GM12878 (cell line): Measurements from ENCODE around the gene GABRR3. TPM values are rescaled to one million over a fixed set of nuclear protein-coding genes. Genes with fewer than 3 reads are reported as not detected.

Source experiments
- ATAC-seq: fragments of 200-7000 bp; cut with Tn5 transposase; 3 replicates; pipeline ENCODE4 v1.9.1; 2020; ENCODE audit warnings: mild to moderate bottlenecking, moderate library complexity
- BruUV-seq: library from RNA; stranded (reverse); fragments of 400-500 nt; replicated peaks from 2 replicates; lab custom pipeline; 2021; lab: Mats Ljungman, UMichigan
- CTCF ChIA-PET: fragments of 300-600 bp; sonication (Branson Sonifier 250); formaldehyde crosslinking; extraction: SDS; loops from one replicate; lab custom pipeline; 2021; ENCODE audit warnings: inconsistent platforms; lab: Yijun Ruan, JAX
- POLR2A ChIA-PET: fragments of 350-600 bp; formaldehyde crosslinking; extraction: SDS; loops from one replicate; lab custom pipeline; 2021; ENCODE audit warnings: inconsistent platforms; lab: Charles Lee
- RAD21 ChIA-PET: fragments of 300-600 bp; sonication (Branson Sonifier 250); formaldehyde crosslinking; loops from one replicate; lab custom pipeline; 2023; ENCODE audit warnings: antibody characterized with exemption; ENCODE audit not compliant: unreplicated experiment; lab: Charles Lee
- SMC1A ChIA-PET: fragments of 300-600 bp; sonication (Branson Sonifier 250); formaldehyde crosslinking; loops from one replicate; lab custom pipeline; 2023; ENCODE audit not compliant: unreplicated experiment, uncharacterized antibody; lab: Charles Lee
- DNase-seq: peaks from one replicate; pipeline ENCODE4 v3.0.0-alpha.2; 2011; ENCODE audit warnings: low read depth, low spot score
- FAIRE-seq: peaks from 3 replicates; lab custom pipeline; 2011; peaks lifted over from hg19 to GRCh38; lab: Jason Lieb, UNC
- H2AFZ ChIP-seq: 2 replicates; pipeline ENCODE4 v1.6.0; 2011; ENCODE audit warnings: low read depth, low read length, control low read depth; ENCODE audit not compliant: control insufficient read depth
- H3K27ac ChIP-seq: 2 replicates; pipeline ENCODE4 v1.5.1; 2011; ENCODE audit warnings: control low read depth; ENCODE audit not compliant: control insufficient read depth, insufficient read depth
- H3K27me3 ChIP-seq, 2 experiments: replicated peaks in 1 of 2; 2 replicates each; pipeline versions ENCODE4 v1.6.0 to v1.6.1; 2011; ENCODE audit warnings: low read length in 1 of 2; ENCODE audit not compliant: control insufficient read depth in 2 of 2, insufficient read depth in 2 of 2
- H3K36me3 ChIP-seq, 2 experiments: 2 replicates each; pipeline ENCODE4 v1.5.1; 2011; ENCODE audit warnings: low read length in 1 of 2; ENCODE audit not compliant: control insufficient read depth in 2 of 2, insufficient read depth in 2 of 2
- H3K4me1 ChIP-seq: 2 replicates; pipeline ENCODE4 v1.6.1; 2011; ENCODE audit warnings: mild to moderate bottlenecking, low read length, moderate library complexity, mixed read lengths; ENCODE audit not compliant: control insufficient read depth, insufficient read depth
- H3K4me2 ChIP-seq: 2 replicates; pipeline ENCODE4 v1.6.0; 2011; ENCODE audit warnings: control low read depth; ENCODE audit not compliant: control insufficient read depth, insufficient read depth
- H3K4me3 ChIP-seq: fragments of 200-600 bp; sonication (generic); 2 replicates; pipeline ENCODE4 v1.5.1; 2016
- H3K79me2 ChIP-seq: 2 replicates; pipeline ENCODE4 v1.6.0; 2011; ENCODE audit warnings: low read length; ENCODE audit not compliant: control insufficient read depth, insufficient read depth
- H3K9ac ChIP-seq: 2 replicates; pipeline ENCODE4 v1.8.0; 2011; ENCODE audit warnings: low read length, control low read depth, mixed read lengths; ENCODE audit not compliant: control insufficient read depth, insufficient read depth
- H3K9me3 ChIP-seq: replicated peaks from 3 replicates; pipeline ENCODE4 v1.5.1; 2011; ENCODE audit warnings: mild to moderate bottlenecking, low read length; ENCODE audit not compliant: control insufficient read depth, insufficient read depth
- H4K20me1 ChIP-seq: 2 replicates; pipeline ENCODE4 v1.6.0; 2011; ENCODE audit not compliant: control insufficient read depth, insufficient read depth
- CEBPB ChIP-seq, 2 experiments: fragments of 150-350 bp in 1 of 2; IDR thresholded peaks; 2 replicates each; pipeline ENCODE4 v1.6.1; 2012 to 2014; ENCODE audit warnings: low read depth in 2 of 2, low read length in 2 of 2, borderline replicate concordance in 1 of 2, inconsistent platforms in 1 of 2
- E2F4 ChIP-seq: IDR thresholded peaks from 2 replicates; pipeline ENCODE4 v1.6.1; 2012; ENCODE audit warnings: low read depth, low read length, improper control_type of control experiment
- JUND ChIP-seq: IDR thresholded peaks from 2 replicates; pipeline ENCODE4 v1.6.1; 2012; ENCODE audit warnings: low read depth, mild to moderate bottlenecking, low read length, improper control_type of control experiment, moderate library complexity
- MYC ChIP-seq: IDR thresholded peaks from 2 replicates; pipeline ENCODE4 v1.6.1; 2011; ENCODE audit warnings: mild to moderate bottlenecking, low read length, moderate library complexity, inconsistent platforms; ENCODE audit not compliant: insufficient read depth, insufficient replicate concordance, insufficient read length, severe bottlenecking
- PML ChIP-seq: IDR thresholded peaks from 2 replicates; pipeline ENCODE4 v1.6.1; 2012; ENCODE audit warnings: low read length, inconsistent platforms
- RBBP5 ChIP-seq: fragments of 200-600 bp; sonication (generic); conservative IDR thresholded peaks from 2 replicates; pipeline ENCODE4 v1.6.1; 2016
- SMARCA5 ChIP-seq: fragments of 450-650 bp; IDR thresholded peaks from 2 replicates; pipeline ENCODE4 v1.6.1; 2017; ENCODE audit warnings: mild to moderate bottlenecking
- SP1 ChIP-seq: IDR thresholded peaks from one replicate; pipeline ENCODE4 v1.6.1; 2011; ENCODE audit warnings: low read depth, low read length
- YBX1 ChIP-seq: fragments of 450-650 bp; IDR thresholded peaks from 2 replicates; pipeline ENCODE4 v1.6.1; 2016; ENCODE audit warnings: antibody characterized with exemption
- YY1 ChIP-seq: IDR thresholded peaks from 2 replicates; pipeline ENCODE4 v1.6.1; 2011; ENCODE audit warnings: low read depth, mild to moderate bottlenecking, low read length
- ZNF687 ChIP-seq: fragments of 450-650 bp; IDR thresholded peaks from 2 replicates; pipeline ENCODE4 v1.6.1; 2017; ENCODE audit warnings: mild to moderate bottlenecking, moderate library complexity
- in situ Hi-C: fragments of 300-500 bp; cut with MboI; formaldehyde crosslinking; loops from 9 replicates; pipeline ENCODE4 v1.14.3; 2018; ENCODE audit warnings: mixed read lengths
- intact Hi-C: fragments of 100-400 bp; cut with micrococcal nuclease; formaldehyde crosslinking; loops from one replicate; pipeline ENCODE4 v1.14.2; 2022; ENCODE audit not compliant: unreplicated experiment
- polyA plus RNA-seq, 11 experiments: library from polyadenylated mRNA; depleted of rRNA in 4 of 11; unstranded in 6 of 11; stranded (reverse) in 5 of 11; fragments of >200 nt; fragmentation: Nextera tagmentation in 4 of 11; fragmentation: Illumina TruSeq in 1 of 11; extraction: Ambion mirVana in 4 of 11; extraction: Trizol in 1 of 11; gene quantifications; 1 replicate in 1 of 11; 2 replicates in 10 of 11; pipeline versions ENCODE4 v1.2.1 to v1.2.3, GENCODE V29; 2011 to 2016; ENCODE audit warnings: inconsistent platforms in 2 of 11, missing spikeins in 2 of 11, low read depth in 1 of 11
- total RNA-seq, 4 experiments: library from RNA; depleted of rRNA in 3 of 4; stranded (reverse); fragments of >200 nt in 3 of 4; fragmentation: Illumina TruSeq in 1 of 4; extraction: Trizol in 1 of 4; gene quantifications; 2 replicates each; pipeline versions ENCODE4 v1.2.1 to v1.2.3, GENCODE V29; 2013 to 2021
- TF ChIP-seq, protein P1 (sequence below): IDR thresholded peaks from 2 replicates; pipeline ENCODE4 v1.6.1; 2011; ENCODE audit warnings: low read depth, low read length, improper control_type of control experiment, borderline replicate concordance
- TF ChIP-seq, protein P2 (sequence below): fragments of 150-350 bp; IDR thresholded peaks from 2 replicates; pipeline ENCODE4 v1.6.1; 2016; ENCODE audit warnings: low read depth, low read length
- TF ChIP-seq, protein P3 (sequence below): IDR thresholded peaks from 2 replicates; pipeline ENCODE4 v1.6.1; 2012; ENCODE audit warnings: low read depth, low read length, improper control_type of control experiment
- TF ChIP-seq, protein P4 (sequence below): IDR thresholded peaks from 2 replicates; pipeline ENCODE4 v1.6.1; 2011; ENCODE audit warnings: low read depth, mild to moderate bottlenecking, low read length, moderate library complexity, borderline replicate concordance; ENCODE audit errors: extremely low read depth

GABRR3 gene
- total and polyA plus RNA-seq, 10 of the 15 experiments (the other 5 are each of a cell fraction or from before 2014, with no cell fraction given), result not detected

- SMC1A ChIA-PET, result interaction anchor here (1.1 kb wide), 1 partner anchor 274 kb away, joined by 3 read pairs; no protein-coding TSS in a partner anchor
- TF ChIP-seq SP1, result no peak
- TF ChIP-seq ZNF687, result no peak
- no peak for TF ChIP-seq RBBP5
- TF ChIP-seq, protein P1, sequence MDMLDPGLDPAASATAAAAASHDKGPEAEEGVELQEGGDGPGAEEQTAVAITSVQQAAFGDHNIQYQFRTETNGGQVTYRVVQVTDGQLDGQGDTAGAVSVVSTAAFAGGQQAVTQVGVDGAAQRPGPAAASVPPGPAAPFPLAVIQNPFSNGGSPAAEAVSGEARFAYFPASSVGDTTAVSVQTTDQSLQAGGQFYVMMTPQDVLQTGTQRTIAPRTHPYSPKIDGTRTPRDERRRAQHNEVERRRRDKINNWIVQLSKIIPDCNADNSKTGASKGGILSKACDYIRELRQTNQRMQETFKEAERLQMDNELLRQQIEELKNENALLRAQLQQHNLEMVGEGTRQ, result no peak
- TF ChIP-seq, protein P2, sequence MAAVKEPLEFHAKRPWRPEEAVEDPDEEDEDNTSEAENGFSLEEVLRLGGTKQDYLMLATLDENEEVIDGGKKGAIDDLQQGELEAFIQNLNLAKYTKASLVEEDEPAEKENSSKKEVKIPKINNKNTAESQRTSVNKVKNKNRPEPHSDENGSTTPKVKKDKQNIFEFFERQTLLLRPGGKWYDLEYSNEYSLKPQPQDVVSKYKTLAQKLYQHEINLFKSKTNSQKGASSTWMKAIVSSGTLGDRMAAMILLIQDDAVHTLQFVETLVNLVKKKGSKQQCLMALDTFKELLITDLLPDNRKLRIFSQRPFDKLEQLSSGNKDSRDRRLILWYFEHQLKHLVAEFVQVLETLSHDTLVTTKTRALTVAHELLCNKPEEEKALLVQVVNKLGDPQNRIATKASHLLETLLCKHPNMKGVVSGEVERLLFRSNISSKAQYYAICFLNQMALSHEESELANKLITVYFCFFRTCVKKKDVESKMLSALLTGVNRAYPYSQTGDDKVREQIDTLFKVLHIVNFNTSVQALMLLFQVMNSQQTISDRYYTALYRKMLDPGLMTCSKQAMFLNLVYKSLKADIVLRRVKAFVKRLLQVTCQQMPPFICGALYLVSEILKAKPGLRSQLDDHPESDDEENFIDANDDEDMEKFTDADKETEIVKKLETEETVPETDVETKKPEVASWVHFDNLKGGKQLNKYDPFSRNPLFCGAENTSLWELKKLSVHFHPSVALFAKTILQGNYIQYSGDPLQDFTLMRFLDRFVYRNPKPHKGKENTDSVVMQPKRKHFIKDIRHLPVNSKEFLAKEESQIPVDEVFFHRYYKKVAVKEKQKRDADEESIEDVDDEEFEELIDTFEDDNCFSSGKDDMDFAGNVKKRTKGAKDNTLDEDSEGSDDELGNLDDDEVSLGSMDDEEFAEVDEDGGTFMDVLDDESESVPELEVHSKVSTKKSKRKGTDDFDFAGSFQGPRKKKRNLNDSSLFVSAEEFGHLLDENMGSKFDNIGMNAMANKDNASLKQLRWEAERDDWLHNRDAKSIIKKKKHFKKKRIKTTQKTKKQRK, result no peak
- TF ChIP-seq, protein P3, sequence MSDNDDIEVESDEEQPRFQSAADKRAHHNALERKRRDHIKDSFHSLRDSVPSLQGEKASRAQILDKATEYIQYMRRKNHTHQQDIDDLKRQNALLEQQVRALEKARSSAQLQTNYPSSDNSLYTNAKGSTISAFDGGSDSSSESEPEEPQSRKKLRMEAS, result no peak
- TF ChIP-seq MYC, result no peak
- no peak for TF ChIP-seq E2F4
- no peak for TF ChIP-seq JUND
- no peak for TF ChIP-seq PML
- no peak for TF ChIP-seq SMARCA5
- TF ChIP-seq CEBPB (IDR thresholded peaks at IDR 0.05; ENCODE audit: borderline replicate concordance in 1 of 2, low read depth in 2 of 2, low read length in 2 of 2), result no peak
- TF ChIP-seq, protein P4, sequence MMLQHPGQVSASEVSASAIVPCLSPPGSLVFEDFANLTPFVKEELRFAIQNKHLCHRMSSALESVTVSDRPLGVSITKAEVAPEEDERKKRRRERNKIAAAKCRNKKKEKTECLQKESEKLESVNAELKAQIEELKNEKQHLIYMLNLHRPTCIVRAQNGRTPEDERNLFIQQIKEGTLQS, result no peak
- no peak for TF ChIP-seq YBX1
- TF ChIP-seq YY1, result no peak
These were observed 20.9 kb upstream of the GABRR3 start for GRCh38 chr3:98056035-98056434.

More at GRCh38 chr3:98056035-98056434, 20.9 kb upstream of the GABRR3 start:
- no peaks in the 10 kb centered on the region for H3K4me1 ChIP-seq
- BruUV-seq, result no TSS peak
- DNase-seq, result no peak
- no peak overlapping the region for H3K4me3 ChIP-seq
- H3K9me3 ChIP-seq, result no peaks in the 10 kb centered on the region
- in situ Hi-C loops, result no loop called here
- H3K9ac ChIP-seq, result no peak overlapping the region
- ChIA-PET CTCF (interaction anchor here (0.9 to 1.5 kb wide), 3 partner anchors 23 to 540 kb away, joined by 3 to 4 read pairs (median 3); no protein-coding TSS in a partner anchor), RAD21 (no interaction called here), POLR2A (no interaction called here)
- no peaks in the 10 kb centered on the region for H3K79me2 ChIP-seq
- no peak for ATAC-seq
- intact Hi-C loops, result no loop called here
- no peak overlapping the region for H3K4me2 ChIP-seq
- no peak for FAIRE-seq
- no peaks in the 10 kb centered on the region for H3K36me3 ChIP-seq
- no peak overlapping the region for H3K27ac ChIP-seq
- H2AFZ ChIP-seq, result no peak overlapping the region
- no peaks in the 10 kb centered on the region for H4K20me1 ChIP-seq
- no peaks in the 10 kb centered on the region for H3K27me3 ChIP-seq
